Fibroblast of skin of abdomen (primary cell): ENCODE results near the gene GPSM1.

Experiments
- DNase-seq: peaks from one replicate; pipeline ENCODE4 v3.0.0-alpha.2; 2013

Gene GPSM1

GRCh38 chr9:136333486-136333885, 6.1 kb downstream of the GPSM1 start:
- no peak for DNase-seq

DNA sequence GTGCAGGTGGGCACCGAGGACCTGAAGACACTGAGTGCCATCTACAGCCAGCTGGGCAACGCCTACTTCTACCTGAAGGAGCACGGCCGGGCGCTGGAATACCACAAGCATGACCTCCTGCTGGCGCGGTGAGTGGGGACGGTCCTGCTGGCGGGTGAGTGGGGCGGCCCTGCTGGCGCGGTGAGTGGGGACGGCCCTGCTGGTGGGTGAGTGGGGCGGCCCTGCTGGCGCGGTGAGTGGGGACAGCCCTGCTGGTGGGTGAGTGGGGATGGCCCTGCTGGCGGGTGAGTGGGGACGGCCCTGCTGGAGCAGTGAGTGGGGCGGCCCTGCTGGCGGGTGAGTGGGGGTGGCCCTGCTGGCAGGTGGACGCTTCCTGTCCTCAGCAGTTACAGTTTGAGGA, 7.2 kb downstream of the GPSM1 start:
- DNase-seq, result no peak

- DNase-seq, result no peak
Measured at GRCh38 chr9:136335296-136336155, 8.2 kb downstream of the GPSM1 start.

DNA sequence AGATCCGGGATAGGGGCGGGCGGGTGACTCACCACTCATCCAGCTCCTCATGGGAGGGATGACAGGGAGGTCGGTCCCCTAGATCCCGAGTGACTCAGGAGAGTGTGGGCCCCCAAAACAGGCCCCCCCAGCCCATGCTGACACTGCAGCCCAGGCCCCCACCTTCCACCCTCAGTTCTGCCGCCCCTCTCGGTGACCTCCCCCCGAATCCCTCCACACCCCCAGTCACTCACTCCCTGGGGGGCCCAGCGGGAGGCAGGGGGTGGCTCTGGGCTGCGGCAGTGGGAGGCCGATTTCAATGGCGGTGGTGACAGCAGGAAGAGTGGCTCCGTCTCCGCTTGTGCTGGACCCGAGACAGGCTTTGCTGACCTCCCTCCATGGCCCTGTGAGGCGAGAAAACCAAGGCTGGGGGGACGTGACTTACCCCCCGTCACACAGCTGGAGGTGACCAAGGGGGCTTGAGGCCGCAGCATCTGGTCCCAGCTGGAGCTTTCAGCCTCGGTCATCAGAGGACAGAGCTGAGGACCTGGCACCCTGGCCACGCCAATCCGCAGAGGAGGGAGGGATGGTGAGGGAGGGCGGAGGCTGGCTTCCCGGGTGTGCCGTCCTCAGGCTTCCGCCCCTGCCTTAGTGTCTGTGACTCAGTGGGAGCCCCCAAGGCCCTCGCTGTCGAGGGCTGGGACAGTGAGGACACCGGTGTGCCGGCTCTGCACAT, 9.0 kb downstream of the GPSM1 start:
- peak; percentile 49 for DNase-seq

DNA sequence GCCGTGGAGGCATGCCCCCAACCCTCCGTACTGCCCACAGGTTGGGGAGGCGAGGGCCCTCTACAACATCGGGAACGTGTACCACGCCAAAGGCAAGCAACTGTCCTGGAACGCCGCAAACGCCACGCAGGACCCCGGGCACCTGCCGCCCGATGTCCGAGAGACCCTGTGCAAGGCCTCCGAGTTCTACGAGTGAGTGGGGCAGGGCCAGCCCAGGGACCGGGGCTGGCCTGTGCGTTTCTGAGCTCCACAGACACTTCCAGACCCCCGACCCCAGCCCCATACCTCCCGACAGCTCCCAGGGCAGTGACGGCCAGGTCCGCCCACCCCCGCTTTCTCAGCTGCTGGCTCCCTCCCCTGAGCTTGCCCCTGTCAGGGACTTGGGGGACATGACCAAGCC, 9.5 kb downstream of the GPSM1 start:
- DNase-seq, result no peak

DNA sequence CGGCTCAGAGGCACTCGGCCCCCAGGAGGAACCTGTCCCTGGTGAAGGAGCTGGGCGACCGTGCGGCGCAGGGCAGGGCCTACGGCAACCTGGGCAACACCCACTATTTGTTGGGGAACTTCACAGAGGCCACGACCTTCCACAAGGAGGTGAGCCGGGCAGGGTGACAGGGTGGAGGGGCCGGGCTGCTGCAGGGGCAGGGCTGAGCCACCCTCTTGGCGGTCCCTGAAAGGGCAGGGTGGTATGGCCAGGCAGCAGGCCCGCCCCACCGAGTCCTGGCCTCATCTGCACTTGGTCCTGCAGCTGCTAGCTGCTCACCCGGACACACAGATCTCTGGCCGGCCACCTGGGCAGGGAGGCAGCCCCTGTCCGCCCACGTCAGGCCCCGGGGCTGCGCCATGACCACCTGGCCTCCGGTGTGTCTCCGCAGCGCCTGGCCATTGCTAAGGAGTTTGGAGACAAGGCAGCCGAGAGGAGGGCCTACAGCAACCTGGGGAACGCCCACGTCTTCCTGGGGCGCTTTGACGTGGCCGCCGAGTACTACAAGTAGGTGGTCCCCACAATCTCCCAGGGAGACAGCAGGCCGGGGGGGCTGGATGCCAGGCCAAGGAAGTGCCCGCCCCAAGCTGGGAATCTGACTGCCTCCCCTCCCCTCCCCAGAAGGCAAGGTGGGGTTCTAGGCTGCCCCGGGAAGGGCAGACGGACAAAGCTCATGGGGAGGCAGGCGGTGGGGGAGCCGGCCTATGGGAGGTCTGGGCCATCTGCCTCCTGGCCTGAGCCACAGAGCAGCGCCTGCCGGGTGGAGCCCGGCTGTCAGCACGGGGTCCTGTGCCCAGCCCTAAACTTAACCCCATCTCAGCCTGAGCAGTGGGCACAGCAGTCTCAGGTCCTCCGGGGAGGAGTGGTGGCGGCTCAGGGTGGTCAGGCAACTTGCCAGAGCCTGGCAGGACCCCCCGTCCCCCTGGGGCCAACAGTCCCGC, 10.4 kb downstream of the GPSM1 start:
- DNase-seq, result no peak

- DNase-seq, result no peak
Measured at GRCh38 chr9:136338511-136338910, 11.2 kb downstream of the GPSM1 start.

- DNase-seq, result no peak
Measured at GRCh38 chr9:136339173-136339957, 12.0 kb downstream of the GPSM1 start.

- no peak for DNase-seq
Measured at GRCh38 chr9:136339958-136340310, 12.6 kb downstream of the GPSM1 start.

- DNase-seq, result no peak
Measured at GRCh38 chr9:136340356-136341041, 13.2 kb downstream of the GPSM1 start.

DNA sequence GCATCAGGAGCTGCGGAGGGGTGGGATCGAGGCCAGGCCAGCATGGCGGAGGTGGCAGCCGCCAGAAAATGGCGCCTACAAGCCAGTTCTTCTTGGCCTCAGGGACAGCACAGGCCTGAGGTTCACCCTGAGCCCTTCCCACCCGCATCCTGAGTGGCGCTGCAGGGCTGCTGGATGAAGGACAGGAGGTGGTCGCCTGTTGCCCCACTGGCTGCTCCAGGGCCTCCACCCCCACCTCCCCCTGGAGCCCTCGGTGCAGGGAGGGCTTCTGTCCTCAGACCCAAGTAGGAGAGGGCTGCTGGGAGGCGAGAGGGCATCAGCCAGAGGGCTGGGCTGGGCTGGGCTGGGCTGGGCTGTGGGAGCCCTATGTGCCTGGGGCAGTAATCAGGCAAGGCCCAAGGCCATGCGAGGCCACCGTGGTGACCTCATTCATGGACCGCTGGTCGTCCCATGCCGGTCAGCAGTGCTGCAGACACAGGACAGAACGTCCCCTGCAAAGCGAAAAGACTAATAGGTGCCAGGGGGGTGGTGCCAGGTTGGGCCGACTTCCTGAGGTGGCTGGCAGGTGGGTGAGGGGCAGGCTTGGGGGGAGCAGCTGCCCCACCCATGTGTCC, 13.8 kb downstream of the GPSM1 start:
- no peak for DNase-seq

GRCh38 chr9:136341769-136342168, 14.4 kb downstream of the GPSM1 start:
- no peak for DNase-seq

- no peak for DNase-seq
Measured at GRCh38 chr9:136342181-136343120, 15.1 kb downstream of the GPSM1 start.

GRCh38 chr9:136343121-136343883, 16.0 kb downstream of the GPSM1 start:
- DNase-seq, result no peak

DNA sequence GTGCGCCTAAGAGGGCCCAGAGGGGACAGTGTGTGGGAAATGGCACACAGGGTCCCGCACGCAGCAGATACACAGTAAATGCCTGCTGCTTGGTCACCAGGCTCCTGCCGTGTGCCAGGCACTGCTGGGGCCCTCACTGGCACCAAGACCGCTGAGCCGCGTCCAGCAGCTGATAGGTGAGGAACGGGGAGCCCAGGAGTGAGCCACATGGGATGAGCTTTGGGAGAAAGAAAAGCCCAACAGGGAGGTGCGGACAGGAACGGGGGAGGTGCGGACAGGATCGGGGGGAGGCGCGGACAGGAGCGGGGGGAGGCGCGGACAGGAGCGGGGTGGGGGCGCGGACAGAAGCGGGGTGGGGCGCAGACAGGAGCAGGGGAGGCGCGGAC, 16.5 kb downstream of the GPSM1 start:
- DNase-seq, result no peak

GRCh38 chr9:136344544-136345280, 17.4 kb downstream of the GPSM1 start:
- DNase-seq, result no peak

GRCh38 chr9:136345281-136346156, 18.2 kb downstream of the GPSM1 start:
- DNase-seq, result no peak
